ENCODE results near the gene AGBL1.

The AGBL1 gene

GRCh38 chr15:86572368-86572841 is 492.7 kb downstream of the AGBL1 start:
- DNase-seq (ENCODE audit: low read depth in 1 of 2, low spot score in 1 of 2): no peak

DNA sequence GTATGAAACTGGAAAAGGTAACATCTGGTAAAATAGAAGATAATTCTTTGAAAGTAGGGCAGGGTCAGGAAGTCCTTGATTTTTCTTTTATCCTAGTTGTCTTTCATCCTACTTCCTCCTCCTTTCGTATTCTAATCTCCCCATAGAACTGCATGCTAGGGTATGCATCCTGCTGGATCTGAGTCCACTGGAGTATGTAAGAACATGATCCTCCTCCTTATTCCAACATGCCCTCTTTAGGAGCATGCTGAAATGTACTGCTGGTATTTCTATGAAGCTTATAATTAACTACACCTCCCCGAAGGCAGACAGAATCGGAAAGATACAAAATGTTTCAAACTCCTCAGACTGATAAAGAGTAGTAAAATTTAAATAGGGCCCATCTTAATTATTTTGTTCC is 493.8 kb downstream of the AGBL1 start:
- no peak for DNase-seq (ENCODE audit: low read depth in 1 of 2, low spot score in 1 of 2)

GRCh38 chr15:86588413-86588812 is 508.7 kb downstream of the AGBL1 start:
- no peak for DNase-seq (ENCODE audit: low read depth in 1 of 2, low spot score in 1 of 2)

GRCh38 chr15:86590461-86590860 is 510.8 kb downstream of the AGBL1 start:
- DNase-seq (ENCODE audit: low read depth in 1 of 2, low spot score in 1 of 2): no peak

GRCh38 chr15:86591158-86591557 is 511.5 kb downstream of the AGBL1 start:
- no peak for DNase-seq (ENCODE audit: low read depth in 1 of 2, low spot score in 1 of 2)

DNA sequence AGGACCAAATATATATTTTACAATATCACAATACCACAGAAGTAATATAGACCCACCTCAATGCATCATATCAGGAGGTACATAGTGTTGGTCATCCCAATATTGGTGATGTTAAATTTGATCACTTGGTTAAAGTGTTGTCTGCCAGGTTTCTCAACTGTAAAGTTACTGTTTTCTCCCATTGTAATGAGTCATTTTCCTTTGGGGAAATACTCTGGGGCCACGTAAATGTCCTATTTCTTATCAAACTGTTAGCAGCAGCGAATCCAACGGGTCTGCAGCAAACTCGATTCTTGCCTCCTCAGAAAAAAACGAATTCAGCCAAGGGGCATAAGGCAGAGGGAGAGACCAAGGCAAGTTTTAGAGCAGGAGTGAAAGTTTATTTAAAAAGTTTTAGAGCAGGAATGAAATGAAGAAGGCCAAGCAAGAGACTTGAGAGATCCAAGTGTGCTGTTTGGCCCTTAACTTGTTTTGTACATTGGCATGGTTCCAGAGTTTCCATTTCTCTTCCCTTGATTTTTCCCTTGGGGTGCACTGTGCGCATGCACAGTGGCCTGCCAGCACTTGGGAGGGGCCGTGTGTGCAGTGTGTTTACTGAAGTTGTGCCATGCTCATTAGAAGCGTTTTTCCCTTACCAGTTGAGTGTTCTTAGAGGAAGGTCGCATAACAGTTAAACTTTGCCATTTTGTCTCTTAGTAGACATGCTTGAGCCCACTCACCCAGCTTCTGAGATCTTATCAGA is 512.5 kb downstream of the AGBL1 start:
- no peak for DNase-seq (ENCODE audit: low read depth in 1 of 2, low spot score in 1 of 2)

DNA sequence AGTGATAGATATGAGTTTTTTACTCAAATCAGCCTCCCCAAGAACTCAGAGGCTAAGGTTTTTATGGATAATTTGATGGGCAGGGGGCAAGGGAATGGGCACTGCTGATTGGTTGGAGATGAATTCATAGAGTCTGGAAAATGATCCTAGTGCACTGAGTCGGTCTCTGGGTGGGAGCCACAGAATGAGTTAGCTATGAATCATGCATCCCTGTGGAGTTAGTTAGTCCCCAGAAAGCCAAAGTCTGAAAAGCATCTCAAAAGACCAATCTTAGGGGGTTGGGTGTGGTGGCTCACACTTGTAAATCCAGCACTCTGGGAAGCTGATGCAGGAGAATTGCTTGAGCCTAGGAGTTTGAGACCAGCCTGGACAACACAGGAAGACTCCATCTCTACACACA is 516.1 kb downstream of the AGBL1 start:
- DNase-seq (ENCODE audit: low read depth in 1 of 2, low spot score in 1 of 2): no peak

DNA sequence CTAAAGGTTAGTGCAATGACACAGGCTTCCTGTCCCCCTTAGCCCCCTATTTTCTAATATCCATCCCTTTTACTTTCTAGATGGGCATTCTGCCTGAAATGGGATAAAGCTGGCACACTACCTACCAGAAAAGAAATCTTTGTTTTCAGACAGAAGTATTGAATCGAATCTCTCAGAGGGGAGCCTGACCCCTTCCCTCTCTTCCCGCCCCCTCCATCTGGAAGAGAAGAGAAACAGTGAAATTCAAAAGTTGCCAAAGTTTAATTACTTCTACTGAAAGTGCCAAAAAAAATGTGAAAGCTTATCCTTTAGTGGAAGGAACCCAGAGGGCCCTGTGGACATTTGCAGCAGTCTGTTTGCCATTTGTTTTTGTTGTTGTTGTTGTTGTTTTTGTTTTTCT is 523.8 kb downstream of the AGBL1 start:
- no peak for DNase-seq (ENCODE audit: low read depth in 1 of 2, low spot score in 1 of 2)

DNA sequence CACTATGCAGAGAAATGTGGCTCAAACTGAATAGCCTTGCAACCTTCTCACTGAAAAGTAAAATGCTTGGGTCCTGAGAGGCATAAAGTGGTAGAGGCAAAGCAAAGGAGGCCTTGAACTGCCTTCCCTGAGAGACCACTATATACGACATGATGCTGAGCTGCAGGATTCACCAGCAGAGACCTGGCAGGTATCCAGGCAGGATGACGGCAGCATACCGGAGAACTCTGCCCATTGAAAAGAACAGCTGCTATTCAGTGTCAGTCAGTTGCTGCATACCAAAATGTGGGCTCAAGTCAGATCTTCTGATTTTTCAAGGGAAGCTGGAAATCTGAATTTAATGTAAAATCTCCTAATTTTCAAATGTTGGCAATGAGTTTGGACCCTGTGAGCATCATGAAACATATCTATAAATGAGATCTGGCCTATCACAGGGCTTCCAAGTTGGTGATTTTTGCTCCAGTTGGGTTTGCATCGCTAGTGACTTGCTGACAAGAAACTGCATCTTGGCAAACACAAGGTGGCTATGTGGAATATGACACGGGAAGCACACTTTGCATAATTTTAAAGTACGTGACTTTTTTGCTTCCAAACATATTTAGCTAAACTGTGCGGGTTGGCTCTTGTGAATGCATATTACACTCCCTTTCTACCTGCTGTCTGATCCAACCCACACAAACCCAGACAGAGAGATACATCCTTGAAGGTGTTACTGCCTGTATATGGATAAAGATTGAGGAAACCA is 529.0 kb downstream of the AGBL1 start:
- no peak for DNase-seq (ENCODE audit: low read depth in 1 of 2, low spot score in 1 of 2)

DNA sequence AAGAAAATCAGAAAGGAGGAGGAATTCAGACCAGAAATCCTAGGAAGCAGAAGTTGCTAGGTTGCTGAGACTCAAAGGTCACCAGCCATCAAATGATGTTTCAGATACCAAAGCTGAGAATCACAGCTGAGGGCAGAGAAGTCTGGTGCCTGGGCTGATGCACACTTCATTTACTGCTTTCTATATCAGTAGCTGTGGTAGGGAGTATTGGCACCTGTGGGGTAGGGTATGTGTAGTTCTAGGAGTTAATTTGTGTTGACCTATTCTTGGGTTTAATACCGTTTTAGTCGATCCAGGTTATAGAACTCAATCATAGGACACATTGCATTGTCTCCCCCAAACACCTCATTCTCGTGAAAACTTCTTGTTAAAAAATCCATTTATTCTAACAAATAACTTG is 529.6 kb downstream of the AGBL1 start:
- DNase-seq (ENCODE audit: low read depth in 1 of 2, low spot score in 1 of 2): no peak

DNA sequence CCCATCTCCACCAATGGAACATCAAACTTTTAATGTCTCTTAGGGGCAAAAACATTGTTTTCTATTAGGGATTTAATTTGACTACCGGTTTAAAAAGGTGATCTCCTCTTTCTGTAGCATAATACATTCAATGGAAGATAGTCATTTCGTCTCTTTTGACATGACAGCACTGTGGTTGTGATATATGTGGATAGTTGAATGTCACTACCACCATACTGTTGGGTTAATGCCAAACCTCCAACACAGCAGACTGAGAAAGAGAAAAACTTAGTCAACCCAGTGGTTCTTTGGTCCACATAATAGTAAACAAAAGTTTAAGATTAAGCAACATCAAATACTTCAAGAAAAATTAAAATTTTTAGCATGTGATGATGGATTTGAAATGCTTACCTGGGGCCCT is 530.4 kb downstream of the AGBL1 start:
- DNase-seq (ENCODE audit: low read depth in 1 of 2, low spot score in 1 of 2): no peak

DNA sequence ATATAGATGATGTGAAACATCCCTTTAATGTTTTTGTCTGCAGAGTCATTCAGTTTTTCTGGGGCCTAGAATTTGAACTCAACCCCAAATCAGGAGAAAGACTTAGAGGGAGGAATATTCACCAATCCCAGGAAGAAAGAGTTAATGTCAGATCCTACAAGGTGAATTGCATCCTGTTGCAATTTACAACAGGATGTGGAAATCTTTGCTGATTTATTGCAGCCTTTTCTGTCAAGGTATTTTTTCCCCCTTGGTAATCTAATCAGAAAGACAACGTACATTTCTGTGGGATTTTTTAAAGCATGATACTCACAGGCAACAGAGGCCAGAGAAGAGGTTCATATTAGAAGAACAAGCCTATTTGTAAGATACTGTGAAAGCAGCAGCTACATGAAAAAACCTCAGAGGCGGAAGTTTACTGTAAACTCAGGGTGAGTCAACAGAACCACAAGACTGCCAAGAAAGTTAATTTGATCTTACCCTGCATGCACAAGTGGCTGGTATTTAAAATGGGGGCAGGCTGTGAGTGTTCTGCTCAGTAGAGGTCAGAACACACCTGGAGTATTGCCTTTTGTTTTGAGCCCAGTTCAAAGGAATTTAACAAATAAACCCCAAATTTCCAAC is 531.9 kb downstream of the AGBL1 start:
- DNase-seq (ENCODE audit: low read depth in 1 of 2, low spot score in 1 of 2): peak in 1 of 2 donors; percentile 1

DNA sequence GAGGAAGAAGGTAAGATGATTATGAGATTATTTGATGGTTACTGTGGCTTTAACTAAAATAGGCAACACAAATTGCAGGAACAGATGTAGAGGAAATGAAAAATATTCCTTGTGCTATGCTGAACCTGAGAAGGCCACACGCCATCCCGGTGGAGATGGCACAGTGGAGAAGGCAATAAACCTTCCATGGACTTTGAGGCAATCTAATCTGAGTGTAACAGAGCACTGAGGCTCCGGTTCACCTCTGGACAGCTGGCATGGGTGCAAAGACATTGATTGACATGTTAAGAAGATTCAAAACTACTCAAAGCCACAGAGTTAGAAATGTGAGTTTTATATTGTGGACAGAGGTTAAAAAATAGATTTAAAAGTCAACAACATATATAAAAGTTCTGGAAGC is 535.7 kb downstream of the AGBL1 start:
- no peak for DNase-seq (ENCODE audit: low read depth in 1 of 2, low spot score in 1 of 2)

- no peak for DNase-seq (ENCODE audit: low read depth in 1 of 2, low spot score in 1 of 2)
These were observed 536.1 kb downstream of the AGBL1 start for GRCh38 chr15:86615816-86616215.

DNA sequence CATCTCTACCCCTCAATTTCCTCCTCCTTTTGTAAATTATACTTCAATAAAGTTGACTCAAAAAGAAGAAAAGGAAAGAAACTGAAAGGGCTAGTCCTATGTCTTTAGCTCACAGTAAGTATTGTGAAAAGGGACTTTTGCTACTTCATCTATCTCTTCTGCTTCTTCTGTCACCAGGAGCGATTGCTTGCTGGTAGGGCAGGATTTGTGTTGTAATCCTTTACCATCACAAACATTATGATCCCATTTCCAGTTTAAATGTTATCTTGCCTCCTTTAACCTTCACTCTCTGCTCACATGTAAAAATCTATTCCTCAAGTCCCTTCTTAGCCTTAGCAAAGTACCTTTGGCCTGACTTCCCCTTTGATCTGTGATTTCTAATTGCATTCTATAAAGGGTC is 537.1 kb downstream of the AGBL1 start:
- DNase-seq (ENCODE audit: low read depth in 1 of 2, low spot score in 1 of 2): no peak

GRCh38 chr15:86620157-86620556 is 540.5 kb downstream of the AGBL1 start:
- no peak for DNase-seq (ENCODE audit: low read depth in 1 of 2, low spot score in 1 of 2)

DNA sequence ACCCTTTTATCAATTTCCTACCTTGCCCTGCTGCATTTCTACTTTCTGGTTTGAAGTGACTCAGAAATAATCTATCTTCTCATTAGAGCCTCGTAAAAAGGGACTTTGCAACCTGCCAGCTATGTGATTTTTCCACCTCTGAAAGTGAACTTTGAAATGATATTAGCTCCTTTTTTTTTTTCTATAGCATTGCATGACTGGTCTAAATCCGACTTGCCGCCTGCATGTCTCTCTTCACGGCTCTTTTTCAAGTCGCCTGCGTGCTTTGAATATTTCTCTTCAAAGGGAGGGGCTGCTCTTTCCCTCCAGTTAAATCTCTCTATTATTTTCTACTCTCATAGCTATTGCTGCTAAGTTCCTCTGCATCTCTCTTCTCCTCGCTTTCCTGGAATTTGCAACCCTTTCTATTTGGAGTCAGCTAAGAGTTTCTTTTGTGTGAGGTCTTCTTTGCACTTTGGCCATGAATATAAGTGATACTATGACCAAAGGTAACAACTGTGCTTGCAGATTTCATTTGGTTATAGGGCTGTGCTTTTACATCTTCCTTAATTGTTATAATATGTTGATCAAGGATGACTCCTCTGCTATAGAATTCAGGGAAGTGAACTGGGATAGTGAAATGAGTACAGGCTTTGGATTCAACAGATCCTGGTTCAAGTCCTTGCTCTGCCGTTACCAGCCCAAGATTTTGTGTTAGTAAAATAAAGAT is 541.1 kb downstream of the AGBL1 start:
- no peak for DNase-seq (ENCODE audit: low read depth in 1 of 2, low spot score in 1 of 2)

GRCh38 chr15:86623236-86623635 is 543.6 kb downstream of the AGBL1 start:
- no peak for DNase-seq (ENCODE audit: low read depth in 1 of 2, low spot score in 1 of 2)

DNA sequence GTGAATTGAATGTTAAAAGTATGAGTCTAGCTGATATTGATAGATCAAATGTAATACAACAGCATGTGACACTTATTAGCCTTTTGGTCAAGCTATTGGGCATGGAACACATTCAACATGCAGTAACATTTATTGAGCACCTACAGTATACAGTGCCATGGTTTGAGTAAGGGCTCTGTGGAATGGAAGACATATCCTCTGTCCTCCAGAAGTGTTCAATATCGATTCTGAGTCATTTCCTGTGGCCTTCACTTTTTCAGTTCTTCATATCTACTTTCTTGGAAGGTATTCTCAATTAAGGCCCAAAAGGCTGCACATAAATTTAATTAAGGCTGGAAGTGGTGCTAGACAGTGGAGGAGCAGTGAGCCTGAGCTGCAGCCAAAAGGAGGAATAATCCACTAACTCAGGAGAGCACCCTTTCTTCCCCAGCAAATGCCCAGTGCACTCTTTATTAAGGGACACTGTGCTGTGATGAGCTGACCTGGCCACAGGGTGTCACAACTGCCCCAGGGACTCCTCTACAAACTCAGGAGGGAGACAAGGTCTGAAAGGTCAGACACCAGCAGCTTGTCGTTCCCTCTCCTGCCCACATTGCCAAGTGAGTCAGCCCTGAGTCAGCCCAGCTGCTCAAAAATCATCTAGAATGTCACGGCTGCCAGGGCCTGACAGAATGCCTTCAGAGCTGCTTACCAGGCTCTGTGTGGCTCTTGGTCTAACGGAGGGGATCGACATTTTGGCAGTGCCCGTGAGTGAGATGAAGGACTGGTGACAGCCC is 544.8 kb downstream of the AGBL1 start:
- peak; percentile 17 to 50 for DNase-seq (ENCODE audit: low read depth in 1 of 2, low spot score in 1 of 2)

GRCh38 chr15:86629409-86630356 is 550.0 kb downstream of the AGBL1 start:
- DNase-seq (ENCODE audit: low read depth in 1 of 2, low spot score in 1 of 2): no peak

Measured in activated T-helper 1 cell treated with anti-CD3 and anti-CD28 coated beads, Interleukin-2, amount 50 U/mL, for 16 hours (primary cell).